HepG2 (cell line): ENCODE data around the gene PRUNE1. TPM values are rescaled to one million over a fixed set of nuclear protein-coding genes. Genes with fewer than 3 reads are reported as not detected.

Experiments used
- AGO1 ChIP-seq: fragments of 200-400 bp; formaldehyde crosslinking; IDR thresholded peaks from 2 replicates; pipeline ENCODE4 v1.6.1; 2017; ENCODE audit warnings: mild to moderate bottlenecking, low read depth, low read length, moderate library complexity; ENCODE audit not compliant: poor library complexity, severe bottlenecking
- ATF3 ChIP-seq: sonication (generic); formaldehyde crosslinking; IDR thresholded peaks from 2 replicates; pipeline ENCODE4 v1.4.0; 2020; ENCODE audit warnings: missing genetic modification reagents
- ATRX ChIP-seq: sonication (generic); formaldehyde crosslinking; IDR thresholded peaks from 2 replicates; pipeline ENCODE4 v1.4.0; 2020; ENCODE audit warnings: missing genetic modification reagents, borderline replicate concordance
- CREBL2 ChIP-seq: sonication (generic); formaldehyde crosslinking; IDR thresholded peaks from 2 replicates; pipeline ENCODE4 v1.8.1; 2023; ENCODE audit warnings: missing genetic modification reagents, mild to moderate bottlenecking, borderline replicate concordance
- ETV5 ChIP-seq: IDR thresholded peaks from 2 replicates; pipeline ENCODE4 v1.6.1; 2018; ENCODE audit warnings: missing biosample characterization, missing genetic modification reagents, inconsistent platforms, borderline replicate concordance
- GFI1 ChIP-seq: sonication (generic); formaldehyde crosslinking; IDR thresholded peaks from 2 replicates; pipeline ENCODE4 v1.5.0; 2020; ENCODE audit warnings: missing genetic modification reagents, mild to moderate bottlenecking, borderline replicate concordance
- KIAA2018 ChIP-seq: sonication (generic); formaldehyde crosslinking; IDR thresholded peaks from 2 replicates; pipeline ENCODE4 v1.5.0; 2020; ENCODE audit warnings: mild to moderate bottlenecking, missing genetic modification reagents, borderline replicate concordance
- KLF11 ChIP-seq: IDR thresholded peaks from 2 replicates; pipeline ENCODE4 v1.6.1; 2016; ENCODE audit warnings: missing compliant biosample characterization
- MTA3 ChIP-seq: sonication (generic); formaldehyde crosslinking; IDR thresholded peaks from 2 replicates; pipeline ENCODE4 v1.4.0; 2020; ENCODE audit warnings: missing genetic modification reagents
- SMAD9 ChIP-seq: sonication (generic); formaldehyde crosslinking; IDR thresholded peaks from 2 replicates; pipeline ENCODE4 v1.5.1; 2020; ENCODE audit warnings: mild to moderate bottlenecking, missing genetic modification reagents
- SMARCC2 ChIP-seq: fragments of 450-650 bp; IDR thresholded peaks from 2 replicates; pipeline ENCODE4 v1.6.1; 2017; ENCODE audit warnings: antibody characterized with exemption, mild to moderate bottlenecking
- SRSF1 ChIP-seq: fragments of 200-400 bp; formaldehyde crosslinking; optimal IDR thresholded peaks from 2 replicates; pipeline ENCODE3; 2017; ENCODE audit warnings: mild to moderate bottlenecking, low read depth, low read length, moderate library complexity
- ZNF124 ChIP-seq: sonication (generic); formaldehyde crosslinking; IDR thresholded peaks from 2 replicates; pipeline ENCODE4 v1.4.0; 2020; ENCODE audit warnings: missing genetic modification reagents
- ZNF296 ChIP-seq: sonication (generic); formaldehyde crosslinking; conservative IDR thresholded peaks from 2 replicates; pipeline ENCODE4 v1.5.0; 2020; ENCODE audit warnings: mild to moderate bottlenecking, missing genetic modification reagents
- ZNF432 ChIP-seq: sonication (generic); formaldehyde crosslinking; IDR thresholded peaks from 2 replicates; pipeline ENCODE4 v1.5.0; 2020; ENCODE audit warnings: missing genetic modification reagents, mild to moderate bottlenecking, borderline replicate concordance
- ZNF441 ChIP-seq: sonication (generic); formaldehyde crosslinking; IDR thresholded peaks from 2 replicates; pipeline ENCODE4 v1.7.0; 2021; ENCODE audit warnings: missing genetic modification reagents, borderline replicate concordance
- ZNF574 ChIP-seq: sonication (generic); formaldehyde crosslinking; IDR thresholded peaks from 2 replicates; pipeline ENCODE4 v1.4.0; 2020; ENCODE audit warnings: missing genetic modification reagents
- ZNF839 ChIP-seq: sonication (generic); formaldehyde crosslinking; IDR thresholded peaks from 2 replicates; pipeline ENCODE4 v1.4.0; 2020; ENCODE audit warnings: missing genetic modification reagents, mild to moderate bottlenecking, borderline replicate concordance
- polyA plus RNA-seq, 8 experiments: library from polyadenylated mRNA; depleted of rRNA in 3 of 8; stranded (reverse) in 7 of 8; unstranded in 1 of 8; fragments of >200 nt; fragmentation: Illumina TruSeq in 4 of 8; extraction: Trizol in 4 of 8; gene quantifications; 2 replicates each; pipeline versions ENCODE4 v1.2.1 to v1.2.3, GENCODE V29; 2011 to 2016; ENCODE audit warnings: low read depth in 4 of 8, missing spikeins in 1 of 8, mixed read lengths in 1 of 8; ENCODE audit not compliant: insufficient read depth in 1 of 8
- total RNA-seq, 5 experiments: library from RNA; depleted of rRNA; stranded (reverse); fragments of >200 nt; fragmentation: Illumina TruSeq; extraction: Trizol; gene quantifications; 2 replicates each; pipeline ENCODE4 v1.2.3, GENCODE V29; 2016; ENCODE audit warnings: low read depth in 1 of 5

PRUNE1 gene
- total and polyA plus RNA-seq, 2 of the 13 experiments (the other 11 are each of a cell fraction or from before 2014, with no cell fraction given), result 19.0 to 31.9 TPM

- TF ChIP-seq KIAA2018 (no peak), KLF11 (CRISPR knock-in tag) (no peak), ZNF839 (CRISPR knock-in tag) (no peak), ETV5 (CRISPR knock-in tag) (peak; percentile 50), CREBL2 (CRISPR knock-in tag) (no peak), MTA3 (no peak), AGO1 (no peak), SRSF1 (no peak), ATF3 (no peak), ZNF441 (peak; percentile 15; the same call in 1 of the 2 replicates), SMAD9 (CRISPR knock-in tag) (no peak), ZNF124 (CRISPR knock-in tag) (no peak), GFI1 (CRISPR knock-in tag) (peak; percentile 76), ATRX (no peak), SMARCC2 (no peak), ZNF432 (CRISPR knock-in tag) (no peak), ZNF296 (CRISPR knock-in tag) (no peak), ZNF574 (CRISPR knock-in tag) (peak; percentile 36; the same call in 1 of the 2 replicates)
These were observed 36.4 kb upstream of the PRUNE1 start (continued) for GRCh38 chr1:150971583-150972416.
